GM19467 (cell line): ENCODE measurements around the gene PHACTR1.
"Not testable (repeated sequence)": the region's sequence is repeated elsewhere in the genome, so short reads cannot be mapped to it uniquely, and the experiment has no call there.

ENCODE experiments used
- ATAC-seq: cut with Tn5 transposase; IDR thresholded peaks from one replicate; pipeline ENCODE4 v1.9.1; 2021; ENCODE audit warnings: mild to moderate bottlenecking, moderate library complexity; ENCODE audit not compliant: unreplicated experiment

PHACTR1 gene

GRCh38 chr6:12716298-12716916, at the start of gene PHACTR1:
Gene PHACTR1, plus strand, starts transcription at chr6:12716767.
- no peak for ATAC-seq

DNA sequence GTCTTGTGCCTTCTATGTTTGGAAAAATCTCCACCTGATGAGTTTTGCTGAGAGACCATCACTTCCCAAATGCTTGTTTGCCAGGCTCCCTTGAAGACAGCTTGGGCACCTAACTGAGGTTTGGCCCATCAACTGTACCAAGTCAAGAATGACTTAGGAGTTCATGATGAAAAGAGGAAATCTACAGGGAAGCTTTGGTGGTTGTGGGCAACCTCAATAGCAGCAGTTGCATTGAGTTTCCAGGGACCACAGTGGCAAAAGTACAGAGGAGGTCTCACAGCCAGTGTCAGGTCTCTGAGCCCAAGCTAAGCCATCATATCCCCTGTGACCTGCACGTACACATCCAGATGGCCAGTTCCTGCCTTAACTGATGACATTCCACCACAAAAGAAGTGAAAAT, 49.7 kb upstream of the PHACTR1 start:
- ATAC-seq: no peak

DNA sequence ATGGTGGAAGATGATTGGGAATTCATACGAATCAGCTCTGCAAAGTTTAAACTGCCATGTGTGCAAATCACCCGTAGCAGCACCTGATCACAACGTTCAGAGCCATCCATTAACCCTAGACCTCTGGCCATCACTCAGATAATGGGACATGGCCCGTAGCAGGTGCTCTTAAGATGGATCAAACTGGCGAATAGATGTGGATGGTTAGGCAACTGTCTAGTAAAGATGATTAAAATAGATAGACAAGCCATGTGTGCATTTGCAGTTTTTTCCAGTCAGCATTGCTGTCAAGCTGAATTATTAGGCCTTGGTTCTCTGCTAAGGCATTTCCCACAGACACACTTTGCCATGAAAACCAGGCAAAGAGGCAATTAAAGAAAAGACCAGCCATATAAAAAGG, 40.6 kb upstream of the PHACTR1 start:
- ATAC-seq: no peak

- ATAC-seq: no peak
Observed at GRCh38 chr6:12679341-12679740, 37.2 kb upstream of the PHACTR1 start.

GRCh38 chr6:12693122-12693521, 23.4 kb upstream of the PHACTR1 start:
- no peak for ATAC-seq

GRCh38 chr6:12698298-12698697, 18.3 kb upstream of the PHACTR1 start:
- no peak for ATAC-seq

DNA sequence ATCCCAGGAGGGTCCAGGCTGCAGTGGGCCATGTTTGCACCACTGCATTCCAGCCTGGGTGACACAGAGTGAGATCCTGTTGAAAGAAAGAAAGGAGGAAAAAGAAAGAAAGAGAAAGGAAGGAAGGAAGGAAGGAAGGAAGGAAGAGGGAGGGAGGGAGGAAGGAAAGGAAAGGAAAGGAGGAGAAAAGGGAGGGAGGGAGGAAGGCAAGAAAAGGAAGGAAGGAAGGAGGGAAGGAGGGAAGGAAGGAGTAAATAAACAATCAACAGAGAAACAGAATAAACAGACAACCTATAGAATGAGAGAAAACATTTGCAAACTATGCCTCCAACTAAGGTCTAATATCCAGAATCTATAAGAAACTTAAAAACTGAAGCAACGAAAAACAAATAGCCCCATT, 11.6 kb upstream of the PHACTR1 start:
- no peak for ATAC-seq

DNA sequence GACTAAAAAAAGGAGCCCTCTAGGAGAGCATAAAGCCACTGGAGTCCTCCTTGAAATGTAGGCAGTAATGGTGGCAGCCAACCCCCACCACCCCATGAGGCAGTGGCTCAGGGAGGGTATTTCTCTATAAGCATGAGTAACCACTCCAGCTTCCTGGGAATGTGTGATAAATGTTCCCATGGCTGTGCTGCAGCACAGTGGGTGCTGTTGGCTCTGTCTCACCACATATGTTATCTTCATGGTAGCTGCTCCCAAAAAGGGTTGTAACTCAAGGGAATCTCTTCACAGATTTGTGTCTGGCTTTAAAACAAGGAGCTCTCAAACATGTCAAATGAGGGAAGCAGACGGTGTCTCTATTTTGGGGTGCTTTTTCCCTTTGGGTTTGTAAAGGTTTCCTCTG, 7.5 kb upstream of the PHACTR1 start:
- ATAC-seq: no peak

DNA sequence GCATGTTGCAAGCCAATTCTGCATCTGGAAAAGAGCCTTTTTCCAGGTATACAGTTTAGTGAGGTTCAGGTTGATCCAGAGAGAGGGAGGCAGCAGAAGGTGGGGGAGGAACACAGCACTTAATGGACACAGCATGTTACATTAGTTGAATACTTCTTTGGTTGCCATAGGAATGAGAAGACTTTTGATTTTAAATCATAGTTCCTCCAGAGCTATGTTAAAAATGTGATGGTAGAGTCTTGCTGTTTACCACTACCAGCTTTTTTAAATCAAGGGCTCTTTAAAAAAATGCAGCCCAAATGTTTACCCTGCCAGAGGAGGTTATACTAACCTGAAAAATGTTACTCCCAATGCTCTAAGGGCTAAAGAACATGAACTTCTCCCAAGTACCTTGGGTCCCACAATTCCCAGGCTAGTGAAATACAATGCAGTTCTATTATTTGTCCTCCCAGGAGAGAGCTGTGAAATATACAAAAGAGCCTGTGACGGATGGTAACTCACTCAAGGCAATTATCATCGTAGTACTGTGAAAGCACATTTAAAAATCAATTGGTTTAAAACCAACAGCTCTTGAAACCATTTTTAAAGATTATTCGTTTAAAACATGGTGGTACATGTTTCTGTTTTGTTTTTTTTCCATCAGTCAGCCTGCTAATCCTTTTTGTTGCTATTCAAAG, 6.9 kb upstream of the PHACTR1 start:
- no peak for ATAC-seq

GRCh38 chr6:12710921-12711320, 5.6 kb upstream of the PHACTR1 start:
- ATAC-seq: no peak

GRCh38 chr6:12714022-12714421, 2.5 kb upstream of the PHACTR1 start:
- no peak for ATAC-seq

DNA sequence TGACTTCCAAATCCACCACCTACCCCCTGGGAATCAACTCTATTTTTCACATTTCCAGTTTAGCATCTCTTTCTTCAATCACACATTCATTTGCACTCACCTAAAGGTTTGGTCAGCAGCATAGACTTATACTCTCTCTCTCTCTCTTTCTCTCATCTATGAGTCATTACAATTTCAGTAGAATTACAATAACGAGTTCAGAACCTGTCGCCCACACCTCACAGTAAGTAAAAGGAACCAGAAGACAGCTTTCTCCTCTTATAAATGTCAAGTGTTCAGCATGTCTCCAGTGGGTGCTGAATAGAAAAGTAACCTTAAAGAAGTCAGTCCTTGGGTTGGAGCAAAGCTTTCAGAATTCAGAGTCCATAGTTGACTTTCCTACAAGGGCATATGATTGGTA, 1.1 kb upstream of the PHACTR1 start:
- no peak for ATAC-seq

GRCh38 chr6:12717356-12717755, 789 bp downstream of the PHACTR1 start:
- no peak for ATAC-seq

DNA sequence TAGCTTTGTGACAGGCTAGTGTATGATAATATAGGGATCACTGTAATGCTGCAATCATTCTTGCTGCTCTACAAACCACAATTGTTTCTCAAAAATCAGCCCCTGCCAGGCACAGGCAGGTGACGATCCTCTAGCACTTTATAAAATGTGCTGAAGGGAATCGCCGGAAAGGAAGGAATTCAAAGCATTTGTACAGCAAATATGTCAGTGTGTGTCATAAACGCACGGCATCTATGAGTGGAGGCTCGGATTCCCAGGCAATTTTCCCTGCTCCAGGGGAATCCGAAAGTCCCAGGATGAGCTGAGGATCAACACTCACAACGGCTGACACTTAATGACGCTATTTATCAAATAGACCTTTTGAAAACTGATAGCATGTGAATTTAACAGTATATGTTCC, 1.4 kb downstream of the PHACTR1 start:
- no peak for ATAC-seq

- ATAC-seq: no peak
Observed at GRCh38 chr6:12719017-12719416, 2.5 kb downstream of the PHACTR1 start.

- no peak for ATAC-seq
Observed at GRCh38 chr6:12720310-12720709, 3.7 kb downstream of the PHACTR1 start.

DNA sequence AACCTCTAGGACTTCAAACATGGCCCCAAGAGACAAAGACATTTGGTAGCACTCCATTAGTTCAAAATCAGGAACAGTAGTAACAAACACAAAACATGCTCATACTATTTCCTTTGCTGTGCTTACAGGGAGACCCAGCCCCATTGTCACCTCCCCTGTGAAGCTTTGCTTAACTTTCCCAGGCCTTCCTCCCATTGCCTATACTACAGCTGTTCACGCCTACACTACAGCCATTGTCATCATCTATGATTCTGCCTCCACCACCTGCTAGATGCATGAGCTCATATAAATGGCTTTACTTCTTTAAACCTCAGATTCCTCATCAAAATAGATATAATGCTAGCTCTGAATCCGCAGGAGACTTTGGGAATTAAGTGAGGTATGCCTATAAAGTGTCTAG, 8.7 kb downstream of the PHACTR1 start:
- no peak for ATAC-seq

GRCh38 chr6:12729467-12729866, 12.9 kb downstream of the PHACTR1 start:
- no peak for ATAC-seq

DNA sequence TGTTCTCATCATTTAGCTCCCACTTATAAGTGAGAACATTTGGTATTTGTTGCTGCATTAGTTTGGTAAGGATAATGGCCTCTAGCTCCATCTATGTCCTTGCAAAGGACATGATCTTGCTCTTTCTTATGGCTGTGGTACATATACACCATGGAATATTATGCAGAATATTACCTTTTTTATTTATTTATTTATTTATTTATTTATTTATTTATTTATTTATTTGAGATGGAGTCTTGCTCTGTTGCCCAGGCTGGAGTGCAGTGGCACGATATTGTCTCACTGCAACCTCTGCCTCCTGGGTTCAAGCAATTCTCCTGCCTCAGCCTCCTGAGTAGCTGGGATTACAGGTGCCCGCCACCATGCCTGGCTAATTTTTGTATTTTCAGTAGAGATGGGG, 14.2 kb downstream of the PHACTR1 start:
- not testable (repeated sequence) for ATAC-seq

DNA sequence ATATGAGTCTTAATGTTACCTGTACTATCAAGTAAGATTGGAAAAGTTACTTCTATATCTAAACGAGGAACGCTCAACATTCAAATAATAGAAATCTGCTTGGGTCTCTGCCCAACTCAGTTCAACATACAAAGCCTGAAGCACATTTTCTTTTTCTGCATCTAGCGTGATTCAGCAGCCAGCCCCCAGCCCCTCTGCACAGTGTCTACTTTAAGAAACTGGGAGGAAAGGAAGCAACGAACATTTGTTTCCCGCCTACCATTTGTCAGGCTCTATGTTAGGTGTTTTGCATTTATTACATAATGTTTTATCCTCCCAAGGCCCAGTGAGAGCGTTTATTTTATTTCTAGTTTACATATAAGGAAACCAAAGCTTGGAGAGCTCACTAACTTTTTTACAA, 17.3 kb downstream of the PHACTR1 start:
- ATAC-seq: no peak

DNA sequence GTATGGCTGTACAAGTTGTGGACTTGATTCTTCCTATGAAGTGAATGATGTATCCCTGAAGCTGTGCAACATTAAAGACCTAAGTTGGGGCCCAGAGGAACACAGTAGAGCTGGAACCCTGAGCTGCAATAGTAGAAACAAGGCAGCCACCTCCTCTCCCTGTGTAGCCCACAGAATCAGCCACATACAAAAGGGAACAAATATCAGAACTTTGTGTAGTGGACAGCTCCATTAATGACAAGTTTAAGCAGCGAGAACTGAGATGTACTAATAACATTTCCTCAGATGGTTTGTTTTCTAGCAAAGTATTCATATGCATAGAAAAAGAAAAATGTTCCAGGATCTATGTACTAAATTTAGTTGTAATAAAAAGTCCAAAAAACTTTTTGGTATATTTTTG, 19.2 kb downstream of the PHACTR1 start:
- no peak for ATAC-seq

- ATAC-seq: no peak
Observed at GRCh38 chr6:12748411-12748810, 31.8 kb downstream of the PHACTR1 start.
